Mammary epithelial cell (primary cell): Measurements from ENCODE around the gene ASB1.

Experiments used
- EZH2 ChIP-seq: IDR thresholded peaks from 2 replicates; pipeline ENCODE4 v1.6.1; 2012; ENCODE audit warnings: low read length, inconsistent platforms, borderline replicate concordance
- TF ChIP-seq, protein P1 (sequence below), 2 donors: IDR thresholded peaks in 1 of 2; conservative IDR thresholded peaks in 1 of 2; 2 replicates each; pipeline ENCODE4 v1.5.1; 2011 to 2012; ENCODE audit warnings: inconsistent platforms in 2 of 2, low read length in 2 of 2, mild to moderate bottlenecking in 2 of 2, control low read depth in 1 of 2, low read depth in 1 of 2; ENCODE audit not compliant: insufficient read depth in 1 of 2; ENCODE audit errors: extremely low read depth in 1 of 2

DNA sequence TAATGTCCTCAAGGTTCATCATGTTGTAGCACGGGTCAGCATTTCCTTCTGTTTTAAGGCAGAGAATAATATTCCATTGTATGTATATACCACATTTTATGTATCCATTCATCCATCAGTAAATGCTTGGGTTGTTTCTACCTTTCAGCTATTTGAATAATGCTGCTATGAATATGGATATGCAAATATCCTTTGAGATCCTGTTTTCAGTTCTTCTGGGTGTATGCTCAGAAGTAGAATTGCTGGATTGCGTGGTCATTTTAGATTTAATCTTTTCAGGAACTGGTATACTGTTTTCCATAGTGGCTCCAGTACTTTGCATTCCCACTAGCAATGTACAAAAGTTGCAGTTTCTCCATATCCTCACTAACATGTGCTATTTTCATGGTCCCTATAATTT lies 13.4 kb upstream of the ASB1 start:
- no peak for TF ChIP-seq EZH2
- TF ChIP-seq, protein P1, sequence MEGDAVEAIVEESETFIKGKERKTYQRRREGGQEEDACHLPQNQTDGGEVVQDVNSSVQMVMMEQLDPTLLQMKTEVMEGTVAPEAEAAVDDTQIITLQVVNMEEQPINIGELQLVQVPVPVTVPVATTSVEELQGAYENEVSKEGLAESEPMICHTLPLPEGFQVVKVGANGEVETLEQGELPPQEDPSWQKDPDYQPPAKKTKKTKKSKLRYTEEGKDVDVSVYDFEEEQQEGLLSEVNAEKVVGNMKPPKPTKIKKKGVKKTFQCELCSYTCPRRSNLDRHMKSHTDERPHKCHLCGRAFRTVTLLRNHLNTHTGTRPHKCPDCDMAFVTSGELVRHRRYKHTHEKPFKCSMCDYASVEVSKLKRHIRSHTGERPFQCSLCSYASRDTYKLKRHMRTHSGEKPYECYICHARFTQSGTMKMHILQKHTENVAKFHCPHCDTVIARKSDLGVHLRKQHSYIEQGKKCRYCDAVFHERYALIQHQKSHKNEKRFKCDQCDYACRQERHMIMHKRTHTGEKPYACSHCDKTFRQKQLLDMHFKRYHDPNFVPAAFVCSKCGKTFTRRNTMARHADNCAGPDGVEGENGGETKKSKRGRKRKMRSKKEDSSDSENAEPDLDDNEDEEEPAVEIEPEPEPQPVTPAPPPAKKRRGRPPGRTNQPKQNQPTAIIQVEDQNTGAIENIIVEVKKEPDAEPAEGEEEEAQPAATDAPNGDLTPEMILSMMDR (conservative IDR thresholded peaks at IDR 0.05 in 1 of 2, IDR thresholded peaks at IDR 0.05 in 1 of 2; ENCODE audit: extremely low read depth in 1 of 2, insufficient read depth in 1 of 2, low read depth in 1 of 2, low read length in 2 of 2), result no peak
